NCI-H2029 (cell line): ENCODE data around the gene ZNF440.
"Not testable (repeated sequence)": the region's sequence is repeated elsewhere in the genome, so short reads cannot be mapped to it uniquely, and the experiment has no call there.

Experiments used
- DNase-seq: peaks from one replicate; lab custom pipeline; 2025; lab: John Stamatoyannopoulos, UW

Gene ZNF440

GRCh38 chr19:11828957-11829876, 15.1 kb downstream of the ZNF440 start:
- DNase-seq = not testable (repeated sequence)

DNA sequence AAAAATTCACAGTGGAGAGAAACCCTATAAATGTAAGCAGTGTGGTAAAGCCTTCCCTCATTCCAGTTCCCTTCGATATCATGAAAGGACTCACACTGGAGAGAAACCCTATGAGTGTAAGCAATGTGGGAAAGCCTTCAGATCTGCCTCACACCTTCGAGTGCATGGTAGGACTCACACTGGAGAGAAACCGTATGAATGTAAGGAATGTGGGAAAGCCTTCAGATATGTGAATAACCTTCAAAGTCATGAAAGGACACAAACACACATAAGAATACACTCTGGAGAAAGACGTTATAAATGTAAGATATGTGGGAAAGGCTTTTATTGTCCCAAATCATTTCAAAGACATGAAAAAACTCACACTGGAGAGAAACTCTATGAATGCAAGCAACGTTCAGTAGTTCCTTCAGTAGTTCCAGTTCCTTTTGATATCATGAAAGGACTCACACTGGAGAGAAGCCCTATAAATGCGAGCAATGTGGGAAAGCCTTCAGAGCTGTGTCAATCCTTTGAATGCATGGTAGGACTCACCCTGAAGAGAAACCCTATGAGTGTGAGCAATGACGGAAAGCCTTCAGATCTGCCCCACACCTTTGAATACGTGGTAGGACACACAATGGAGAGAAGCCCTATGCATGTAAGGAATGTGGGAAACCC, 18.3 kb downstream of the ZNF440 start:
- no peak for DNase-seq

DNA sequence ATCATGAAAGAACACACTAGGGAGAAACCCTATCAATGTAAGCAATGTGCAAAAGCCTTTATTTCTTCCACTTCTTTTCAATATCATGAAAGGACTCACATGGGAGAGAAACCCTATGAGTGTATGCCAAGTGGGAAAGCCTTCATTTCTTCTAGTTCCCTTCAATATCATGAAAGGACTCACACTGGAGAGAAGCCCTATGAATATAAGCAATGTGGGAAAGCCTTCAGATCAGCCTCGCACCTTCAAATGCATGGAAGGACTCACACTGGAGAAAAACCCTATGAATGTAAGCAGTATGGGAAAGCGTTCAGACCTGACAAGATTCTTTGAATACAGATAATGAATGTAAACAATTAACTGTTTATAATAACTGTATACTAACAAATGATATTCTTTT, 19.5 kb downstream of the ZNF440 start:
- no peak for DNase-seq

GRCh38 chr19:11835626-11836066, 21.6 kb downstream of the ZNF440 start:
- DNase-seq = not testable (repeated sequence)

DNA sequence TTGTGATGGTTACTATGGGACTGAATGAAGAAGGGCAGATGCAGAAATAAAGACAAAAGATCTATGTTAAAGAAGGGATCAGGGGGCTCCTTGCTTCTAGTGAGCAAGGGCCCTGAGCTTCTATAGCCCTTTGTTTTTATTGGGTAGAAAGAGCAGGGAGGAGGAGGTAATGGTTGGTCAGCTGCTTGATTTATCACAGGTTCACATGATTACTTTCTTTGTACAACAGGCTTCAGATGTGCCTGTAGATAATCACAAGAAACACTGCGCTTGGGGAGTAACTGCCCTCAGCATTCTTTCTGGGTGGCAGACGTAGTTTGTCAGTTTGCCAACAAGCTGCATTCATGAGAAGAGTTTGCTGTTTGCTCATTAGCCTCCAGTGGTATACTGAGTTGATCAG, 29.6 kb downstream of the ZNF440 start:
- no peak for DNase-seq

DNA sequence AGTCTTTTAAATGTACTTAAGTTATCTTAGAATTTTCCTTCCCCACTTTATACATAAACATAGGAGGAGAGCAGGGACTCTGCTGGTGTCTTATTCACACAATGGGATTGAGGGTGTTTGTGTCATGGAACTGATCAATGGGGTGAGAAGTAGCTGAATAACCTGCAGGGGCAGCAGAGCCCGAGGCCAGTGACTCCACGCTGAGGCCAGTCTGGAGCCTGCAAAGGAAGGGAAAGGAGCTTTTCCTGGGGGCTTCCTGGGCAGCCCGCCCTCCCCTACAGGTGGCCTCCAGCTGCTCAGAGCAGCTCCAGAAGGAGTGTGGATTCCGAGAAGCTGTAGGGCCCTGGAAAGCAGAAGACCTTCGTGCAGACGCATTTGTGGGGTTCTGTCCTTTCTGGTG, 33.5 kb downstream of the ZNF440 start:
- DNase-seq = not testable (repeated sequence)

DNA sequence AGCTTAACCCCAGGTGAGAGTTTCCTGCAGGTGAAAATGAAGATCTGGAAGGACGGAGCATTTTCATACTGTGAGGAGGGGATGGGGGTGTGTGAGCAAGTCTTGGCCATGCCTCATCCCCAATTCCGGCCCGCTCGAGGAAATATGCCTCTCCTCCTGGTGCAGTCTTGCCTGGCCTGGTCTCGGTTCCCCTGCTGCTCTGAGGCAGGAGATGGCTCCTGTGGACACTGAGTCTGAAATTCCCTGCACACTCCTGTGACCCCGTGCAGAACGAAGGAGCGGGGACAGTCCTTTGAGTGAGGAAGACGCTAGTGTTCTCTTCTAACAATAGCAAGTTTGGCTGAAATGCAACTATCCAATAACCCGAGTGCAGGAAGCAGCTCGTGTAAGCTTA, 34.1 kb downstream of the ZNF440 start:
- no peak for DNase-seq

GRCh38 chr19:11848594-11849469, 34.8 kb downstream of the ZNF440 start, which contains the start of gene ZNF439:
TSS of gene ZNF439 (plus strand) at chr19:11848726. CDS start at chr19:11848868, 142 bp downstream.
- peak; percentile 81 for DNase-seq

DNA sequence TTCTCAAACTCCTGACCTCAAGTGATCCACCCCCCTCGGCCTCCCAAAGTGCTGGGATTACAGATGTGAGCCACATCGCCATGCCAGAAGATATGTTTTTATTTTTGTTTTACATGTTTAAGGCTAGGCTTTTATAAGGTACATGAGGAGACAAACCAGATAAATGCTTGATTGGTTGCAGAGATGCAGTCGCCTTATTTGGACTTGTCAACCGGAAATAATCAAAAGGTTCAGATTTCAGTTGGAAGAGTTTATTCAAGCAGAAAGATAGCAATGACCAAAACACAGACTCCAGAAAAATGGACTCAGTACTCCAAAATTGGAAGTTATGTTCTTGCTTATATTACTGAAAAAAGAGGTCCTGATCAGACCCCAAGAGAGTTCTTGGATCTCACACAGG, 36.2 kb downstream of the ZNF440 start:
- DNase-seq = not testable (repeated sequence)

DNA sequence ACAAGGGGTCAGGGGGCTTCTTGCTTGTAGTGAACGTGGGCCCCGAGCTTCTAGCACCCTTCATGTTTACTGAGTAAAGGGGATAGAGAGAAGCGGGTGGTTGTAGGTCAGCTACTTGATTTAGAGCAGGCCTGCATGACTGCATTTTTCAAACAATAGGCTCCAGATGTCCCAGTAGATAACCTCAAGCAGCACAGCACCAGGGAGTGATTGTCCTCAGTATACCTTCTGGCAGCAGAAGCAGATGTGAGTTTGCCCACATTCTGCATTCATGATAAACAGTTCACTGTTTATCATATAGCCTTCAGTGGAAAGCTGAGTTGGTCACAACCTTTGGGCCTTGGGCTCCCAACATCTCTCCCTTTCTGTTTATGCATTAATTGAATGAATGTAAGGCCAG, 39.3 kb downstream of the ZNF440 start:
- DNase-seq = no peak

DNA sequence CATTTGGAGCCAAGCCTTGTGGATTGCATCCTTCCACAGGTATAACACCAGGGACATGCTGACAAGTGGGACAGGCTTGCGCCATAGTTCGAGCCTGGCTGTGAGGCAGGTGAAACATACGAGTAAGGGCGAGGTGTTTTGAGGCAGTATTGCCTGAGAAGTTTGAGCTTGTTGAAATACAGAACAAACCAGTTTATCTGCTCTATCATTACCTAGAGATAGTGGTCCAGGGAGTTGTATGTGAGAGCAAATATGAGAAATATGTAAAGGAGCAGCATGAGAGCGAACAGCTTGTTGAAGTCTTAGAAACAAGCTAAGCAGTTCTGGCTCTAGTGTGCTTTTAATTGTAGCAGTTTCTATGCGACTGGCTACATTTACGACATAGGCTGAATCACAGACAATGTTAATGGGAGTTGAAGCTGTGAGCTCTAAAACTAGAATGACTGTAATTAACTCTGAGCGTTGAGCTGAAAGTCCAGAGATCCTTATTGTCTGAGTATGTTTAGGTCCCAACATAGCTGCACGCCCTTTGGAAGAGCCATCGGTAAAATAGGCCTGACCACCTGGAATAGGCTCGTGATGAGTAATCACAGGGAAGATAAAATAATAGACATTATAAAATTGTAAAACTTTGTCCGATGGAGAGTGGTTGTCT, 42.6 kb downstream of the ZNF440 start:
- DNase-seq = no peak

- DNase-seq = no peak
Observed at GRCh38 chr19:11860721-11861120, 46.6 kb downstream of the ZNF440 start.

DNA sequence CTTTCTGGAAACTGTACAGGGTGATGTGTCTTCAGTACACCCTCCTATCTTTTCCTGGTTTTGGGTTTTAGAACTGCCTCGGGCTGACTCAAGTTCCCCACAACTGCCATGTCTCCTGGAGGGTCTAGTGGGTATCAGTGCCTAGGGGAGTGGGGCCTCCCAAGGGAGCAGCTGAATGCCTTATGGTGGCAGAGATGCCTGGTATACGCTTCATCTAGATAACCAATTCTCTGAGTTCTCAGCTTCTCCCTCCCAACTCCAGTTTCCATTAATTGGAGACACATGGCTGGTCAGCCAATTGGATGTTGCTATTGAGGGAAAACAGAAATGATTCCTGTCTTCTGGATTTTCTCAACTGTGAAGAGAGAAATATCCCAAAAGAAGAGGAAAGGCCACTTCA, 47.2 kb downstream of the ZNF440 start:
- no peak for DNase-seq

- not testable (repeated sequence) for DNase-seq
Observed at GRCh38 chr19:11867766-11868165, 53.7 kb downstream of the ZNF440 start.

DNA sequence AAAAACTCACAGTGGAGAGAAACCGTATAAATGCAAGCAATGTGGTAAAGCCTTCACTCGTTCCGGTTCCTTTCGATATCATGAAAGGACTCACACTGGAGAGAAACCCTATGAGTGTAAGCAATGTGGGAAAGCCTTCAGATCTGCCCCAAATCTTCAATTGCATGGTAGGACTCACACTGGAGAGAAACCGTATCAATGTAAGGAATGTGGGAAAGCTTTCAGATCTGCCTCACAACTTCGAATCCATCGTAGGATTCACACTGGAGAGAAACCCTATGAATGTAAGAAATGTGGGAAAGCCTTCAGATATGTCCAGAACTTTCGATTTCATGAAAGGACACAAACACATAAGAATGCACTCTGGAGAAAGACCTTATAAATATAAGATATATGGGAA, 54.1 kb downstream of the ZNF440 start:
- no peak for DNase-seq

- DNase-seq = no peak
Observed at GRCh38 chr19:11872624-11873023, 58.6 kb downstream of the ZNF440 start.

DNA sequence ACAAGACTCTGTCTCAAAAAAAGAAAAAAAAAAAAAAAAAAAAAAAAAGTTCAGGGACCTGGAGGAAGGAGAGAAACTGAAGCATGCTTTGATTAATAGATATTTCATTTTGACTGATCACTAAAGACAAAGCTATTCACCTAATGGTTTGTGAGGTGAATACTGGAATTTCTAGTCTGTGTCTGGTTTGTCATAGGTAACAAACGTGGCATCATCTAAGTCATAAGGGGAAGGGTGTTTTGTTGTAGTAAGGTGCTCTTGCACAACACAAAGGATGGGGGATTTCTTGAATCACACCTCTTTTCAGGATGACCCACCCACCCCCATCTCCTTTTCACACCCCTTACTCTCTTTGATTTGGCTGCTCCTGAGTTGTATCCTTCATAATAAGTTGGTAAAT, 59.7 kb downstream of the ZNF440 start:
- no peak for DNase-seq

GRCh38 chr19:11879687-11880266, 65.7 kb downstream of the ZNF440 start:
- DNase-seq = not testable (repeated sequence)

DNA sequence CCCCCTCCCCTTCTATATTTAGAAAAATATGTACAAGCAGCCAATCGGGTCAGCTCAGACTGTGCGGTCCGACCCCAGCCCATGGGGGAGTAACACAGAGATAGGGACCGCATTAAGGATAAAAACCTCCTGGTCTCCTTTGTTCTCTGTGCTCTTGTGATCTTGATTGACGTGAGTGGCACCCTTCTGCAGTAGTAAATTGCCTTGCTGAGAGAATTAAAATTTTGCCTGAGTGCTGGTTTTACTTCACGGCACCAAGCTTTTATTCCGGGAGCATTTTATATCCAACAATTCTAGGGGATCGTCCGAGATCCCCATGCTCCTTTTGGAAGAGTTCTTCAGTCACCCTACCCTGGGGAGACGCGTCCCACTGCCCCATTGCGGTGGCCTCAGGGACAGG, 66.5 kb downstream of the ZNF440 start:
- DNase-seq = no peak

- peak; percentile 56 for DNase-seq
Observed at GRCh38 chr19:11881151-11881800, 67.2 kb downstream of the ZNF440 start.

- DNase-seq = no peak
Observed at GRCh38 chr19:11882606-11883005, 68.5 kb downstream of the ZNF440 start.
